ENCODE data around the gene DDB1.

The DDB1 gene

GRCh38 chr11:61283613-61284012, 49.3 kb downstream of the DDB1 start:
- TF ChIP-seq GATA2 (IDR thresholded peaks at IDR 0.05; ENCODE audit: low read depth, low read length) (no peak), GATA3 (IDR thresholded peaks at IDR 0.05; ENCODE audit: low read depth, low read length) (no peak)

- no peak for TF ChIP-seq GATA2 (IDR thresholded peaks at IDR 0.05; ENCODE audit: low read depth, low read length)
- no peak for TF ChIP-seq GATA3 (IDR thresholded peaks at IDR 0.05; ENCODE audit: low read depth, low read length)
Measured at GRCh38 chr11:61281581-61282250, 51.2 kb downstream of the DDB1 start.

GRCh38 chr11:61280883-61281580, 51.9 kb downstream of the DDB1 start:
- TF ChIP-seq GATA2 (IDR thresholded peaks at IDR 0.05; ENCODE audit: low read depth, low read length) = no peak
- no peak for TF ChIP-seq GATA3 (IDR thresholded peaks at IDR 0.05; ENCODE audit: low read depth, low read length)

- no peak for TF ChIP-seq GATA3 (IDR thresholded peaks at IDR 0.05; ENCODE audit: low read depth, low read length)
- no peak for TF ChIP-seq GATA2 (IDR thresholded peaks at IDR 0.05; ENCODE audit: low read depth, low read length)
Measured at GRCh38 chr11:61279934-61280659, 52.8 kb downstream of the DDB1 start.

GRCh38 chr11:61278001-61278470, 54.9 kb downstream of the DDB1 start:
- no peak for TF ChIP-seq GATA2 (IDR thresholded peaks at IDR 0.05; ENCODE audit: low read depth, low read length)
- no peak for TF ChIP-seq GATA3 (IDR thresholded peaks at IDR 0.05; ENCODE audit: low read depth, low read length)

GRCh38 chr11:61277186-61278000, 55.5 kb downstream of the DDB1 start:
- TF ChIP-seq GATA2 (IDR thresholded peaks at IDR 0.05; ENCODE audit: low read depth, low read length) (no peak), GATA3 (IDR thresholded peaks at IDR 0.05; ENCODE audit: low read depth, low read length) (no peak)

GRCh38 chr11:61275191-61275590, 57.7 kb downstream of the DDB1 start:
- TF ChIP-seq GATA2 (IDR thresholded peaks at IDR 0.05; ENCODE audit: low read depth, low read length) (no peak), GATA3 (IDR thresholded peaks at IDR 0.05; ENCODE audit: low read depth, low read length) (no peak)

- TF ChIP-seq GATA2 (IDR thresholded peaks at IDR 0.05; ENCODE audit: low read depth, low read length) = no peak
- TF ChIP-seq GATA3 (IDR thresholded peaks at IDR 0.05; ENCODE audit: low read depth, low read length) = no peak
Measured at GRCh38 chr11:61274084-61274483, 58.8 kb downstream of the DDB1 start.

GRCh38 chr11:61273178-61274078, 59.5 kb downstream of the DDB1 start:
- TF ChIP-seq GATA2 (IDR thresholded peaks at IDR 0.05; ENCODE audit: low read depth, low read length) (no peak), GATA3 (IDR thresholded peaks at IDR 0.05; ENCODE audit: low read depth, low read length) (no peak)

GRCh38 chr11:61272731-61273130, 60.2 kb downstream of the DDB1 start:
- TF ChIP-seq GATA2 (IDR thresholded peaks at IDR 0.05; ENCODE audit: low read depth, low read length) (no peak), GATA3 (IDR thresholded peaks at IDR 0.05; ENCODE audit: low read depth, low read length) (no peak)

- TF ChIP-seq GATA3 (IDR thresholded peaks at IDR 0.05; ENCODE audit: low read depth, low read length) (no peak), GATA2 (IDR thresholded peaks at IDR 0.05; ENCODE audit: low read depth, low read length) (no peak)
Measured at GRCh38 chr11:61270354-61271076, 62.4 kb downstream of the DDB1 start.

GRCh38 chr11:61268588-61269250, 64.2 kb downstream of the DDB1 start:
- TF ChIP-seq GATA3 (IDR thresholded peaks at IDR 0.05; ENCODE audit: low read depth, low read length) (no peak), GATA2 (IDR thresholded peaks at IDR 0.05; ENCODE audit: low read depth, low read length) (no peak)
